ENCODE measurements around the gene PRR30.
A peak's percentile ranks its signal among the peaks of the same experiment; 100 is the strongest.
"Not testable (repeated sequence)": the region's sequence is repeated elsewhere in the genome, so short reads cannot be mapped to it uniquely, and the experiment has no call there.

PRR30 gene

DNA sequence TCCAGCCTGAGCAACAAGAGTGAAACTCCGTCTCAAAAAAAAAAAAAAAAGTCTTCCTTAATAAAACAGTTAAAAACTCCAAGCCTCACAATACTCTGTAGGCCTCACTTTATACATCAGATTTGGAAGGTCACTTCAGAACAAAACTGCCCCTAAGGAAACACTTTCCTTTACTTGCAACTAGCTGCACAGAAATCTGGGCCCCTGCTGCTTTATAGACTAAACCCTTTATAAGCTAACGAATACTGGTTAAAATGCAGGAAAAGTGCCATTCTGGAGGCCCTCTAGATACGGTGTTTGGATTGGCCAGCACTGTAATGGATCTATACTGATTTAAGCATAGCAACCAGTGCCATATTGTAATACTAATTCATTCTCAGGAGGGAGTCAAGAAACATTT is 14.1 kb downstream of the PRR30 start:
- Histone ChIP-seq H3K9ac (ENCODE audit: low read length) (no peak overlapping the region), H3K4me3 (ENCODE audit: low read length) (no peak overlapping the region), H3K4me1 (ENCODE audit: control insufficient read depth, insufficient read depth, low read length) (peaks cover 13% of the 10 kb centered on the region), H3K36me3 (ENCODE audit: control insufficient read depth, insufficient read depth, low read length, severe bottlenecking) (peaks cover 10% of the 10 kb centered on the region), H3K9me3 (ENCODE audit: control insufficient read depth, low read length) (no peaks in the 10 kb centered on the region), H3K27me3 (replicated peaks; ENCODE audit: control insufficient read depth, insufficient read depth, low read length) (peaks cover 7% of the 10 kb centered on the region)
- no peak for DNase-seq (ENCODE audit: low read depth)

- peaks cover 14% of the 10 kb centered on the region for H3K4me1 ChIP-seq (ENCODE audit: control insufficient read depth, insufficient read depth, low read length)
- no peaks in the 10 kb centered on the region for H3K36me3 ChIP-seq (ENCODE audit: control insufficient read depth, insufficient read depth, low read length, severe bottlenecking)
- peak within 1 kb of the TSS; percentile 80 for H3K4me3 ChIP-seq (ENCODE audit: low read length)
- H3K9me3 ChIP-seq (ENCODE audit: control insufficient read depth, low read length): no peaks in the 10 kb centered on the region
- DNase-seq (ENCODE audit: low read depth): peak; percentile 59
- H3K27me3 ChIP-seq (replicated peaks; ENCODE audit: control insufficient read depth, insufficient read depth, low read length): peaks cover 7% of the 10 kb centered on the region
- peak within 1 kb of the TSS; percentile 79 for H3K9ac ChIP-seq (ENCODE audit: low read length)
These were observed 15.7 kb downstream of the PRR30 start, which contains the start of gene ABHD1 for GRCh38 chr2:27123302-27124150. Gene ABHD1 (plus strand): TSS chr2:27123815. CDS start chr2:27123949, 134 bp downstream.

GRCh38 chr2:27122791-27123190 is 16.4 kb downstream of the PRR30 start:
- Histone ChIP-seq H3K9ac (ENCODE audit: low read length) (no peak overlapping the region), H3K27me3 (replicated peaks; ENCODE audit: control insufficient read depth, insufficient read depth, low read length) (peaks cover 10% of the 10 kb centered on the region), H3K9me3 (ENCODE audit: control insufficient read depth, low read length) (no peaks in the 10 kb centered on the region), H3K36me3 (ENCODE audit: control insufficient read depth, insufficient read depth, low read length, severe bottlenecking) (no peaks in the 10 kb centered on the region), H3K4me1 (ENCODE audit: control insufficient read depth, insufficient read depth, low read length) (peaks cover 17% of the 10 kb centered on the region), H3K4me3 (ENCODE audit: low read length) (peak overlapping the region; percentile 80)
- no peak for DNase-seq (ENCODE audit: low read depth)

DNA sequence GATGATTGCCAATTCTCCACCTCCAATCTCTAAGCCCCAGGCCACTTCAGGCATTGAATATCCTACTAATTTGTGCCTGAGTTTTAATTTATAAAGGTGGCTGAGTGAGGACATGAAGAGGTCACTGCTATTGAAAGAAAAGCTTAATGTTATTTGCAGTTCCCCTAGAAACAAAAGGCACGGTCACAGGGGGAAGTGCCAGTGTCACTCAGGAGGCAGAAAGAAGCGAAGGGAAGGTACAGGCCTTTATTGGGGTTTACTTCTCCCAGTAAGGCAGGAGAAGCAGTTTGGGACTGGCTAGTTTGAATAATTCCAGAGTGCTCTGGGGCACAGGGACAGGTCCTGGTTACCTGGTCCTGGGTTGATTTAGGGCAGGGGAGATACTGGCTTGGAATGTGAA is 17.3 kb downstream of the PRR30 start:
- DNase-seq (ENCODE audit: low read depth): no peak
- peaks cover 10% of the 10 kb centered on the region for H3K27me3 ChIP-seq (replicated peaks; ENCODE audit: control insufficient read depth, insufficient read depth, low read length)
- no peak overlapping the region for H3K4me3 ChIP-seq (ENCODE audit: low read length)
- H3K36me3 ChIP-seq (ENCODE audit: control insufficient read depth, insufficient read depth, low read length, severe bottlenecking): no peaks in the 10 kb centered on the region
- H3K4me1 ChIP-seq (ENCODE audit: control insufficient read depth, insufficient read depth, low read length): peaks cover 17% of the 10 kb centered on the region
- H3K9me3 ChIP-seq (ENCODE audit: control insufficient read depth, low read length): no peaks in the 10 kb centered on the region
- no peak overlapping the region for H3K9ac ChIP-seq (ENCODE audit: low read length)

- not testable (repeated sequence) for H3K9me3 ChIP-seq (ENCODE audit: control insufficient read depth, low read length); H3K36me3 ChIP-seq (ENCODE audit: control insufficient read depth, insufficient read depth, low read length, severe bottlenecking); DNase-seq (ENCODE audit: low read depth); H3K4me1 ChIP-seq (ENCODE audit: control insufficient read depth, insufficient read depth, low read length); H3K27me3 ChIP-seq (replicated peaks; ENCODE audit: control insufficient read depth, insufficient read depth, low read length)
- Histone ChIP-seq H3K4me3 (ENCODE audit: low read length) (peak overlapping the region; percentile 78), H3K9ac (ENCODE audit: low read length) (peak overlapping the region; percentile 79)
These were observed 19.9 kb downstream of the PRR30 start for GRCh38 chr2:27119330-27119670.

- Histone ChIP-seq H3K4me1 (ENCODE audit: control insufficient read depth, insufficient read depth, low read length) (peaks cover 7% of the 10 kb centered on the region), H3K9me3 (ENCODE audit: control insufficient read depth, low read length) (no peaks in the 10 kb centered on the region), H3K4me3 (ENCODE audit: low read length) (peak within 1 kb of the TSS; percentile 78), H3K36me3 (ENCODE audit: control insufficient read depth, insufficient read depth, low read length, severe bottlenecking) (no peaks in the 10 kb centered on the region), H3K9ac (ENCODE audit: low read length) (peak within 1 kb of the TSS; percentile 79), H3K27me3 (replicated peaks; ENCODE audit: control insufficient read depth, insufficient read depth, low read length) (peaks cover 10% of the 10 kb centered on the region)
- peak; percentile 40 for DNase-seq (ENCODE audit: low read depth)
These were observed 20.5 kb downstream of the PRR30 start, which contains the start of gene CGREF1 for GRCh38 chr2:27118525-27119329. Gene CGREF1 (minus strand): TSS chr2:27119128. CDS start chr2:27104366, 14,762 bp downstream.

DNA sequence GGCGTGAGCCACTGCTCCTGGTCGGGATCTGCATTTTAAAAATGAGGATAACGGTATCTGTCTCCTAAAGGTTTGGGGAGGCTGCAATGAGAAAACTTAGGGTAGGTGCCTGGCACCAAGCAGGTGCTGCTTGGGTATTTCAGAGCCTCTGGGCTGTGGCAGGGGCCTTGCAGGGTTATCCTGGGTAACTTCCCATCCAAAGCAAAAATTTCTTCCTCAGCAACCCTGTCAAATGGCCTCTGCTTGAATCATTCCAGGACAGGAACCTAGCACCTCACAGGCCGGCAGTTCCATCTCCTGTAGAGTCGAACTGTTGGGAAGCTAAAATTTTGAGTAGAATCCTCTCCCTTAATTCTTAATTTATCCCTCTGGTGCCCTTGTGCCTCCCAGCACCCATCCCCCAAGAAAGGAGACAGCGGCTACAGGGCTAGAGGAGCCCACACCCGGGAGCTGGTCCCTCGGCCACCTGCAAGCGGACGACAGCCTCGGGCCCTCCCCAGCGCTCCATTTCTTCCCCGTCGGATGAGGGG is 21.1 kb downstream of the PRR30 start:
- peaks cover 5% of the 10 kb centered on the region for H3K4me1 ChIP-seq (ENCODE audit: control insufficient read depth, insufficient read depth, low read length)
- no peaks in the 10 kb centered on the region for H3K36me3 ChIP-seq (ENCODE audit: control insufficient read depth, insufficient read depth, low read length, severe bottlenecking)
- no peaks in the 10 kb centered on the region for H3K9me3 ChIP-seq (ENCODE audit: control insufficient read depth, low read length)
- H3K4me3 ChIP-seq (ENCODE audit: low read length): peak overlapping the region; percentile 78
- peak overlapping the region; percentile 79 for H3K9ac ChIP-seq (ENCODE audit: low read length)
- no peak for DNase-seq (ENCODE audit: low read depth)
- H3K27me3 ChIP-seq (replicated peaks; ENCODE audit: control insufficient read depth, insufficient read depth, low read length): peaks cover 10% of the 10 kb centered on the region

DNA sequence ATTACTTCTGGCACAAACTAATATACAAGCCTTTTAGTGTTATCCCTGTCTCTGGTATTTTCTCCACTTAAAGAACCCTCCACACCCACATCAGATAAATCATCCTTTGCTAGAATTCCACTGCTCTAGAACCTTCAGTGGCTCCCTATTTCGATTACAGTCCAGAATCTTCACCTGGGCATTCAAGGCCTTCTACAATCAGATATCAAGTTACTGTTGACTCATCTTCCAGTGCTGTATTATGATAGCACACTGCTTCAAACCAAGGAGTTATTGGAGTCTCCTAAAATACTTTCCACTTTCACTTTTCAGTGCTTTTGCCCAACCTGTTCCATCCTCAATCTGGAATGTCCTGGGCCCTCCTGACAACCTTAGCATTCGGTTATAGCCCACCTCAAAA is 23.7 kb downstream of the PRR30 start:
- H3K4me1 ChIP-seq (ENCODE audit: control insufficient read depth, insufficient read depth, low read length): peaks cover 4% of the 10 kb centered on the region
- no peak overlapping the region for H3K4me3 ChIP-seq (ENCODE audit: low read length)
- H3K36me3 ChIP-seq (ENCODE audit: control insufficient read depth, insufficient read depth, low read length, severe bottlenecking): no peaks in the 10 kb centered on the region
- peaks cover 3% of the 10 kb centered on the region for H3K27me3 ChIP-seq (replicated peaks; ENCODE audit: control insufficient read depth, insufficient read depth, low read length)
- no peaks in the 10 kb centered on the region for H3K9me3 ChIP-seq (ENCODE audit: control insufficient read depth, low read length)
- no peak for DNase-seq (ENCODE audit: low read depth)
- no peak overlapping the region for H3K9ac ChIP-seq (ENCODE audit: low read length)

DNA sequence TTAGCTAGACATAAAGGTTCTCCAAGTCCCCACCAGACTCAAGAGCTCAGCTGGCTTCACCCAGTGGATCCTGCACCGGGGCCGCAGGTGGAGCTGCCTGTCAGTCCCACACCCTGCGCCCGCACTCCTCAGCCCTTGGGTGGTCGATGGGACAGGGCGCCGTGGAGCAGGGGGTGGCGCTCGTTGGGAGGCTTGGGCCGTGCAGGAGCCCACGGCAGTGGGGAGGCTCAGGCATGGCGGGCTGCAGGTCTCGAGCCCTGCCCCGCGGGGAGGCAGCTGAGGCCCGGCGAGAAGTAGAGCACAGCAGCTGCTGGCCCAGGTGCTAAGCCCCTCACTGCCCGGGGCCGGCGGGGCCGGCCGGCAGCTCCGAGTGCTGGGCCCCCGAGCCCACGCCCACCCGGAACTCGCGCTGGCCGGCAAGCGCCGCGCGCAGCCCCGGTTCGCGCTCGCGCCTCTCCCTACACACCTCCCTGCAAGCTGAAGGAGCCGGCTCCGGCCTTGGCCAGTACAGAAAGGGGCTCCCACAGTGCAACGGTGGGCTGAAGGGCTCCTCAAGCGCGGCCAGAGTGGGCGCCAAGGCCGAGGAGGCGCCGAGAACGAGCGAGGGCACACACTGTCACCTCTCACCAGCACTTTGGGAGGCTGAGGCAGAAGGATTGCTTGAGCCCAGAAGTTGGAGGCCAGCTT is 27.7 kb downstream of the PRR30 start:
- not testable (repeated sequence) for DNase-seq (ENCODE audit: low read depth); H3K27me3 ChIP-seq (replicated peaks; ENCODE audit: control insufficient read depth, insufficient read depth, low read length); H3K9ac ChIP-seq (ENCODE audit: low read length); H3K4me1 ChIP-seq (ENCODE audit: control insufficient read depth, insufficient read depth, low read length); H3K36me3 ChIP-seq (ENCODE audit: control insufficient read depth, insufficient read depth, low read length, severe bottlenecking); H3K4me3 ChIP-seq (ENCODE audit: low read length); H3K9me3 ChIP-seq (ENCODE audit: control insufficient read depth, low read length)

GRCh38 chr2:27110603-27111352 is 28.4 kb downstream of the PRR30 start:
- not testable (repeated sequence) for H3K36me3 ChIP-seq (ENCODE audit: control insufficient read depth, insufficient read depth, low read length, severe bottlenecking); DNase-seq (ENCODE audit: low read depth); H3K9ac ChIP-seq (ENCODE audit: low read length); H3K27me3 ChIP-seq (replicated peaks; ENCODE audit: control insufficient read depth, insufficient read depth, low read length); H3K9me3 ChIP-seq (ENCODE audit: control insufficient read depth, low read length); H3K4me3 ChIP-seq (ENCODE audit: low read length)
- peaks cover 10% of the 10 kb centered on the region for H3K4me1 ChIP-seq (ENCODE audit: control insufficient read depth, insufficient read depth, low read length)
